GM12892 (cell line): Measurements from ENCODE around the gene ACSM2B.
"Not testable (repeated sequence)": the region's sequence is repeated elsewhere in the genome, so short reads cannot be mapped to it uniquely, and the experiment has no call there.

Experiments used
- POLR2A ChIP-seq: IDR thresholded peaks from 2 replicates; pipeline ENCODE4 v1.6.1; 2011; ENCODE audit warnings: low read depth, low read length, control low read depth
- POLR2AphosphoS5 ChIP-seq: IDR thresholded peaks from 2 replicates; pipeline ENCODE4 v1.6.1; 2011; ENCODE audit warnings: low read depth, low read length, control low read depth
- TAF1 ChIP-seq: IDR thresholded peaks from 2 replicates; pipeline ENCODE4 v1.6.1; 2011; ENCODE audit warnings: low read depth, mild to moderate bottlenecking, control low read depth, low read length, borderline replicate concordance

- not testable (repeated sequence) for TF ChIP-seq POLR2A, POLR2AphosphoS5, TAF1
Observed at GRCh38 chr16:20586716-20587115, 10.5 kb upstream of the ACSM2B start.
